HepG2 (cell line): ENCODE results near the gene PHKB.

ENCODE experiments used
- CEBPB ChIP-seq: IDR thresholded peaks from 2 replicates; pipeline ENCODE4 v1.6.1; 2011; ENCODE audit warnings: low read depth, low read length, improper control_type of control experiment, borderline replicate concordance
- EZH2 ChIP-seq: conservative IDR thresholded peaks from 2 replicates; pipeline ENCODE4 v1.6.1; 2012; ENCODE audit warnings: mild to moderate bottlenecking, low read depth, low read length, moderate library complexity
- MEF2D ChIP-seq: sonication (generic); formaldehyde crosslinking; IDR thresholded peaks from 2 replicates; pipeline ENCODE4 v1.5.1; 2020; ENCODE audit warnings: mild to moderate bottlenecking, missing genetic modification reagents
- POLR2A ChIP-seq, 2 experiments: IDR thresholded peaks; 2 replicates each; pipeline ENCODE4 v1.6.1; 2011; ENCODE audit warnings: low read depth in 2 of 2, low read length in 2 of 2, mild to moderate bottlenecking in 1 of 2, moderate library complexity in 1 of 2; ENCODE audit not compliant: insufficient read depth in 1 of 2
- U2AF1 ChIP-seq: fragments of 200-400 bp; formaldehyde crosslinking; optimal IDR thresholded peaks from 2 replicates; pipeline ENCODE3; 2017; ENCODE audit warnings: mild to moderate bottlenecking, low read depth, low read length
- ZBTB21 ChIP-seq: sonication (generic); formaldehyde crosslinking; IDR thresholded peaks from 2 replicates; pipeline ENCODE4 v1.4.0; 2020; ENCODE audit warnings: missing genetic modification reagents
- TF ChIP-seq, protein P1 (sequence below): sonication (generic); formaldehyde crosslinking; IDR thresholded peaks from 2 replicates; pipeline ENCODE4 v1.5.0; 2020; ENCODE audit warnings: mild to moderate bottlenecking, missing genetic modification reagents, moderate library complexity
- TF ChIP-seq, protein P2 (sequence below): sonication (generic); formaldehyde crosslinking; IDR thresholded peaks from 2 replicates; pipeline ENCODE4 v1.8.0; 2022; ENCODE audit warnings: missing genetic modification reagents, low read depth, mild to moderate bottlenecking, borderline replicate concordance
- TF ChIP-seq, protein P3 (sequence below): sonication (generic); formaldehyde crosslinking; IDR thresholded peaks from 2 replicates; pipeline ENCODE4; 2020; ENCODE audit warnings: missing genetic modification reagents, mild to moderate bottlenecking, borderline replicate concordance

DNA sequence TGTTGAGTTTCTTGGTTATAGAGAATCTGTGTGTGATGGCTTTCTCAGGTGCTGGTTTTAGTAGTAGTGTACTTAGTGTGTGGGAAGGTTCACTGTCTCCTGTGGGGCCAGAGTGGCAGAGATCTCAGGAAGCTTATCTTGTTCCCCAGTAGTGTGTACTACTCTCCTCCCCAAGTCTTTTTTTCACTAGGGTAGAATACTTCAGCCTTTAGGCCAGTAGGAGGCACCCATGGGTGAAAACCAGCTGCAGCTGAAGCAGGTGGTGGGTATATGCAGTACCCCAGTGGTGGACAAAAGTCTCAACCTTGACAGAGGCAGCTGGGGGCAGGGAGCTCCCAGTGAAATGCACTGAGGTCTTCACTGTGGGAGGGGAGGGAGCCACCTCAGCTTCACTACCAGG is 109.9 kb downstream of the PHKB start:
- TF ChIP-seq, protein P1, sequence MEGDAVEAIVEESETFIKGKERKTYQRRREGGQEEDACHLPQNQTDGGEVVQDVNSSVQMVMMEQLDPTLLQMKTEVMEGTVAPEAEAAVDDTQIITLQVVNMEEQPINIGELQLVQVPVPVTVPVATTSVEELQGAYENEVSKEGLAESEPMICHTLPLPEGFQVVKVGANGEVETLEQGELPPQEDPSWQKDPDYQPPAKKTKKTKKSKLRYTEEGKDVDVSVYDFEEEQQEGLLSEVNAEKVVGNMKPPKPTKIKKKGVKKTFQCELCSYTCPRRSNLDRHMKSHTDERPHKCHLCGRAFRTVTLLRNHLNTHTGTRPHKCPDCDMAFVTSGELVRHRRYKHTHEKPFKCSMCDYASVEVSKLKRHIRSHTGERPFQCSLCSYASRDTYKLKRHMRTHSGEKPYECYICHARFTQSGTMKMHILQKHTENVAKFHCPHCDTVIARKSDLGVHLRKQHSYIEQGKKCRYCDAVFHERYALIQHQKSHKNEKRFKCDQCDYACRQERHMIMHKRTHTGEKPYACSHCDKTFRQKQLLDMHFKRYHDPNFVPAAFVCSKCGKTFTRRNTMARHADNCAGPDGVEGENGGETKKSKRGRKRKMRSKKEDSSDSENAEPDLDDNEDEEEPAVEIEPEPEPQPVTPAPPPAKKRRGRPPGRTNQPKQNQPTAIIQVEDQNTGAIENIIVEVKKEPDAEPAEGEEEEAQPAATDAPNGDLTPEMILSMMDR (CRISPR knock-in tag) = no peak
- TF ChIP-seq U2AF1 (no peak), CEBPB (no peak), ZBTB21 (CRISPR knock-in tag) (no peak), POLR2A (IDR thresholded peaks at IDR 0.05; ENCODE audit: insufficient read depth in 1 of 2, low read depth in 2 of 2, low read length in 2 of 2) (no peak), EZH2 (no peak), MEF2D (CRISPR knock-in tag) (no peak)
- TF ChIP-seq, protein P2, sequence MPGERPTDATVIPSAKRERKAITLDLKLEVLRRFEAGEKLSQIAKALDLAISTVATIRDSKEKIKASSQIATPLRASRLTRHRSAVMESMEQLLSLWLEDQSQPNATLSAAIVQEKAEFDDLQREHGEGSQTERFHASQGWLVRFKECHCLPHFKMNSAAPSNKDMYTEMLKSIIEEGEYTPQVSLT (CRISPR knock-in tag) = no peak
- TF ChIP-seq, protein P3, sequence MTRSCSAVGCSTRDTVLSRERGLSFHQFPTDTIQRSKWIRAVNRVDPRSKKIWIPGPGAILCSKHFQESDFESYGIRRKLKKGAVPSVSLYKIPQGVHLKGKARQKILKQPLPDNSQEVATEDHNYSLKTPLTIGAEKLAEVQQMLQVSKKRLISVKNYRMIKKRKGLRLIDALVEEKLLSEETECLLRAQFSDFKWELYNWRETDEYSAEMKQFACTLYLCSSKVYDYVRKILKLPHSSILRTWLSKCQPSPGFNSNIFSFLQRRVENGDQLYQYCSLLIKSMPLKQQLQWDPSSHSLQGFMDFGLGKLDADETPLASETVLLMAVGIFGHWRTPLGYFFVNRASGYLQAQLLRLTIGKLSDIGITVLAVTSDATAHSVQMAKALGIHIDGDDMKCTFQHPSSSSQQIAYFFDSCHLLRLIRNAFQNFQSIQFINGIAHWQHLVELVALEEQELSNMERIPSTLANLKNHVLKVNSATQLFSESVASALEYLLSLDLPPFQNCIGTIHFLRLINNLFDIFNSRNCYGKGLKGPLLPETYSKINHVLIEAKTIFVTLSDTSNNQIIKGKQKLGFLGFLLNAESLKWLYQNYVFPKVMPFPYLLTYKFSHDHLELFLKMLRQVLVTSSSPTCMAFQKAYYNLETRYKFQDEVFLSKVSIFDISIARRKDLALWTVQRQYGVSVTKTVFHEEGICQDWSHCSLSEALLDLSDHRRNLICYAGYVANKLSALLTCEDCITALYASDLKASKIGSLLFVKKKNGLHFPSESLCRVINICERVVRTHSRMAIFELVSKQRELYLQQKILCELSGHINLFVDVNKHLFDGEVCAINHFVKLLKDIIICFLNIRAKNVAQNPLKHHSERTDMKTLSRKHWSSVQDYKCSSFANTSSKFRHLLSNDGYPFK = no peak
